Fibroblast of lung (primary cell): Measurements from ENCODE around the gene SRRM3.

ENCODE experiments used
- EZH2 ChIP-seq: IDR thresholded peaks from 2 replicates; pipeline ENCODE4 v1.5.1; 2012; ENCODE audit warnings: low read length, control low read depth, mild to moderate bottlenecking; ENCODE audit errors: missing control alignments
- TF ChIP-seq, protein P1 (sequence below), 2 donors: IDR thresholded peaks in 1 of 2; conservative IDR thresholded peaks in 1 of 2; 1 replicate in 1 of 2; 2 replicates in 1 of 2; pipeline ENCODE4 v1.5.1; 2011 to 2012; ENCODE audit warnings: low read length in 2 of 2, control low read depth in 1 of 2, inconsistent platforms in 1 of 2, low read depth in 1 of 2, mild to moderate bottlenecking in 1 of 2

DNA sequence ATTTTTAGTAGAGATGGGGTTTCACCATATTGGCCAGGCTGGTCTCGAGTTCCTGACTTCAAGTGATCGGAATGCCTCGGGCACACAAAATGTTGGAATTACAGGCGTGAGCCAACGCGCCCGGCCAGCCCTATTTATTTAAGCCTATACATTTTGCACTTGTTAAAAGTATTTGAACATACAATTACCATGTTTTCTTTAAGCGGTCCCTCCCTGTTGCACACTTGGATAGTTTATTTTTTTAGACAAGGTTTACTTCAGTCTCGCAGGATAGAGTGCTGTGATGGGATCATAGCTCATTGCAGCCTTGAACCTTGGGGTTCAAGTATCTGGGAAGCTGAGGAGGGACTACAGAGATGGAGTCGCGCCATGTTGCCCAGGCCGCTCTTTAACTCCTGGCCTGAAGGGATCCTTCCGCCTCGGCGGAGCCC is 35.7 kb upstream of the SRRM3 start:
- TF ChIP-seq, protein P1, sequence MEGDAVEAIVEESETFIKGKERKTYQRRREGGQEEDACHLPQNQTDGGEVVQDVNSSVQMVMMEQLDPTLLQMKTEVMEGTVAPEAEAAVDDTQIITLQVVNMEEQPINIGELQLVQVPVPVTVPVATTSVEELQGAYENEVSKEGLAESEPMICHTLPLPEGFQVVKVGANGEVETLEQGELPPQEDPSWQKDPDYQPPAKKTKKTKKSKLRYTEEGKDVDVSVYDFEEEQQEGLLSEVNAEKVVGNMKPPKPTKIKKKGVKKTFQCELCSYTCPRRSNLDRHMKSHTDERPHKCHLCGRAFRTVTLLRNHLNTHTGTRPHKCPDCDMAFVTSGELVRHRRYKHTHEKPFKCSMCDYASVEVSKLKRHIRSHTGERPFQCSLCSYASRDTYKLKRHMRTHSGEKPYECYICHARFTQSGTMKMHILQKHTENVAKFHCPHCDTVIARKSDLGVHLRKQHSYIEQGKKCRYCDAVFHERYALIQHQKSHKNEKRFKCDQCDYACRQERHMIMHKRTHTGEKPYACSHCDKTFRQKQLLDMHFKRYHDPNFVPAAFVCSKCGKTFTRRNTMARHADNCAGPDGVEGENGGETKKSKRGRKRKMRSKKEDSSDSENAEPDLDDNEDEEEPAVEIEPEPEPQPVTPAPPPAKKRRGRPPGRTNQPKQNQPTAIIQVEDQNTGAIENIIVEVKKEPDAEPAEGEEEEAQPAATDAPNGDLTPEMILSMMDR (conservative IDR thresholded peaks at IDR 0.05 in 1 of 2, IDR thresholded peaks at IDR 0.05 in 1 of 2; ENCODE audit: low read depth in 1 of 2, low read length in 2 of 2): no peak
- TF ChIP-seq EZH2: no peak
